OCI-M2 (cell line): ENCODE measurements around the gene EYS.
"Not testable (repeated sequence)": the region's sequence is repeated elsewhere in the genome, so short reads cannot be mapped to it uniquely, and the experiment has no call there.

ENCODE experiments used
- DNase-seq: peaks from one replicate; lab custom pipeline; 2025; ENCODE audit not compliant: unreplicated experiment; lab: John Stamatoyannopoulos, UW

Gene EYS

DNA sequence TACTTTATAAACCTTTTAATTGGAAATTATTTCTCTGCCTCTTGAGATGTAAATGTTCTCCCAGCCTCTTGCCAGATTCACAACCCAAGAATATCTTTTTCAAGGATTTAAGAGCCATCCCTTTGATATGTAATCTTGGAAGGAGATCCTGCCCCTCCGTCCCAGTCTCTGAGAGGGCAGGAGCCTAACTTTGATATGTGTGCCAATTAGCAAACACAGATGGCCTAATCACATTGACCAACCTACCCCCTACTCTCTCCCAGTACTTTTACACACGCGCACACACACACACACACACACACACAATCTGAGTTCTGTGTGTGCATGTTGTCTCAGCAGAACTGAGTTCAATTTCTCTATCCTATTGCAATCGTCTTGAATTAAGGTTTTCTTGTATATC lies 1447.7 kb downstream of the EYS start:
- DNase-seq = no peak

DNA sequence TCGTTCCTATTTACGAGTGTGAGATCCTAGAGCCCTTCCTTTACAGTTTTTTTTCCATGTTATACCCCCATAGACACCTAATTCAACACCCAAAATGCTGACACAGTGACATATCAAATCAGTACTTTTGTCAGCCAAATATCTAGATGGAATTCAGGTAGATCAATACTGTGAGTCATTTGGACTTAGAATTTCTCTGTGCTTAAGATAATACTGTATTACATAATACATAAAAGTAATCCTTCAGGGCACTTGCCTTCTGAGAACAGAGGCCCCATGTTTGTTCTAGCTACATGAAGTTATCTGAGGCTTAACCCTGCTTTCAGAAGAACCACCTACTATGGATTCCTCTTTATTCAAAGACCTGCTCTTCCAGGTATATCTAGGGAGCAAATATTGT lies 1448.3 kb downstream of the EYS start:
- DNase-seq = no peak

DNA sequence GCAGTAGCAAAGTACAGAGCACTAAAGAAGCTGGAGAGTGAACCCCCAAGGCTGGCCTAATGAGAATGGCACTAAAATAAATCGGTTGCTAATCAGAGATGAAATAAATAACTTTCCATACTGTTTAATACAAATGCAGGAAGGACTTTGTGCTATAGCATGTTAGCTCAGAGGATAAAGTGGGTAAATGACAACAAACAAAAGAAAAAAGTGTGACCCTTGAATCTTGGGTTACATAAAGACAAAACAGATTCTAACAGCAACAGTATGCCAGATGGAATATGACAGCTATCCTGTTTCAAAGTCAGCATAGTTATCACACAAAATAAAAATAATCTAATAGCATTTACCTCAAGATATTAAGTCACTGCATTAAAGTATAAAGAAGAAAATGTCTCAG lies 1448.7 kb downstream of the EYS start:
- no peak for DNase-seq

DNA sequence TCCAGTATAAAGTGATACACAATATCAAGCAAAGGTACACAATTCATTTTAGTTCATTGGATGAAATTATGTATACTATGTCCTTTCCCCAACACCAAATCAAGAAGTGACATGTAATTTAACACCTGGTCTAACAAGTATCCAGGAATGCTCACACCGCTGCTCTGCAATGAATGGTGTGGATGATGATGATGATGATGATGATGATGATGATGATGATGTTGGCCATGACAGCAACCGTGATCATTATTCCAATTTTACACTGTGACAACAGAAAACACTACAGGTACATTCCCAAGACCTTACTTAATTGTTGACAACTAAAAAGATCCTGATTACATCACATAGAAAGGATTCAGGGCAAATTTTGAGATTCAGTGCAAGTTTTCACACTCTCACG lies 1449.4 kb downstream of the EYS start:
- DNase-seq = no peak

DNA sequence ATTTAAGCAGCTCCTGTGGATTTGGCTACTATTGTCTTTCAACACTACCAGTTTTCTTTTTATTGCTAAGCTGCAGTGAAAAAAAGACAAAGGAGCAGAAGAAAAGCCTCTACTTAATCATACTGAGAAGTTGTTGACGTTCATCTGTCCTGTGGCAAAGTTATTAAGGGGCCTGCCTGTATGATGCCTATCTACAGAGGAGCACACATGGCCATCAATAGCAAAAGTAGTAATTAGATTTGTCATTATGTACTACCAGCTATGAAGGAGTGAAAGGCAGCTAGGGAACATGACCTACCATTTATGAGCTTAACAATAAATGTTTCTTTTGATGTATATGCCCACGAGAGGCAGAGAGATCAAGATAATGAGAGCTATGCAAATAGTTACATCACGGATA lies 1450.5 kb downstream of the EYS start:
- no peak for DNase-seq

DNA sequence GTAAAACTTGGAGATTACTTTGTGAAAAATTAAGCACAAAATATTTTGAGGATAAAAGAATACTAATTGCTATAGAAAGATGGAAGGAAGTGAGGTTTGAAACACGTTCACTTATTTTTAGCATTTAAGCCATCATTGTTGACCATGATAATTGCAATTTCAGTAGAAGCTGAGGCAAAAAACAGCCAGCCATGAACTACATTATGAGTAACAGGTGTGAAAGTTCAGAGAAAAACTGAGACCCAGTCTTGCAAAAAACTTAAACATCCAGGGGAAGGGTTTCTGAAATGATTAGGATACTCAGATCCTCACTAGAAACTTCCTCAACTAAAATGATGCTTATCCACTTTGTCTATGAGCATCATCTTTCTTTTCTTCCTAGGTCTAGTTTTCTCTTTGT lies 1452.0 kb downstream of the EYS start:
- no peak for DNase-seq

DNA sequence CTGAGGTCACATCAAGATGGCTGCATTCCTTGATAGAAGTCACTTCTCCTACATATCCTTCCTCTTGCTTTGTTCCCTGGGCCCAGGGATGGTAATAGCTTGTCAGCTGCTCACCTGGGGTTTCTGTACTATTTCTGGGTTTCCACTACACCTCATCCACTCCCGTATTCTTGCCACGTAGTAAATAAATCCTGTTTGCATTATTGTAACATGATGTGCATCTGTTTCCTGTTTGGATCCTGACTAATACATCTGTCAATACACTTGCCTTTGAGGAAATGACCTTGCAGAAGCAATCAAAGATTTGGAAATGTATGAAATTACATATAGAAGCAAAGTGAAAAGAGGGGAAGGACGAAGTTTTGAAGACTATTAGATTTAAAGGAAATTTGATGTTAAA lies 1452.5 kb downstream of the EYS start:
- no peak for DNase-seq

DNA sequence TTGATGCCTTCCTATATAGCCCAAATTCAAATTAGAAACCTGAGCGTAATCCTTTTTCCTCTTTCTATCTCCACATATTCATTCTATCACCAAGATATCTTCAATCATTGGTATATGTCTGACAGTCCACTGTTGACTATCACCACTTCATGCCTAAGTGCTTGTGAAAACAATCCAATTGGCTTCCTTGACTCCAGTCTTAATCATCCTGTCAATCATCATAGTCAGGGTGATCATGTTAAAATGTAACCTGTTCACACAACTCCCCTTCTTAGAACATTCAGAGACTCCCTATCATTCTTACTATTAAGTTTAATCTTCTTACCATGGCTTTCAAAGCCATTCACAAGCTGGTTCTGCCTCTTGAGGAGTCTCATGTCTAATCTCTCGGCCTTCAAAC lies 1454.8 kb downstream of the EYS start:
- no peak for DNase-seq

DNA sequence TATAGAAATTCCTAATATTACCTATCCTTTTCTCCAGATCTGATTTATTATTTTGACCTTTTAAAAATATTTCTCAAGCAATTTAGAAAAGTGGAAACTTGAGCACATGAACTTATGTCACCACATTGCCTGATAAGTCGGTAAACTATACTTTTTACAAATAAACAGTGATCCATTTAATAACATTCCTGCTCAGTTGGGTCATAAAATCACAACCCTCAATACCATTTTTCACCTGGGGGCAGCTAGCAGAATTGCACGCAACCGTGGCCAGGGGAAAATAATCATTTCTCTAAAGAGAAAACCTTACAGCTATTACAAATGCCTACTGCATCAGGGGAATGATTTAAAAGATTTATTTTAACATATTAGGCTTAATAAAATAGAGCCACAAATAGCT lies 1456.9 kb downstream of the EYS start:
- DNase-seq = no peak

DNA sequence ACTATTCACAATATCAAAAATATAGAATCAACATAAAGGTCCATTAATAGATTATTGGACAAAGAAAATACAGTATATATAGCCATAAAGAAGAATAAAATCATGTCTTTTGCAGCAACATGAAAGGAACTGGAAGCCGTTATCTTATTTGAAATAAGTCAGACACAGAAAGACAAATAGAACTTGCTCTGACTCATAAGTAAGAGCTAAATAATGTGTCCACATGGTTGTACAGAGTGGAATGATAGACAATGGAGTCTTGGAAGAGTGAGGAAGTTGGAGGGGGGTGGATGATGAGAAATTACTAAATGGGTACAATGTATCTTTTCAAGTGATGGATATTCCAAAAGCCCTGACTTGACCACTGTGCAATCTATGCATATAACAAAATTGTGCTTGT lies 1457.9 kb downstream of the EYS start:
- no peak for DNase-seq

DNA sequence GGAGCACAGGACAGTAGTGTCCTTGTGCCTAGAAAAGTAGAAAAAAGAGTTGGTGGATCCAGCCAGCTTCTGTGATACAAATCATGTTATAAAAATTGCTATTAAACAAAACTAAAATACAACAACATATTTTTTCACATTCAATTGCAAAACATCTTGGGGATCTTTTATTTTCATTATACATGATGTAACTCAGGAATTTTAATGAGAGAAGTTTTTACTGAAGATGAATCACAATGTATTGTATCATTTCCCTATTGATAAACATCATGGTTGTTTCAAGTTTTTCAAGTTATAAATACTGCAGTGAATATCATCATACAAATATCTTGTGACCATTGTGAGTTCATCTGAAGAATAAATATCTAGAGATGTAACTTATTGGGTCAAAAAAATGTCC lies 1463.4 kb downstream of the EYS start:
- DNase-seq = no peak

DNA sequence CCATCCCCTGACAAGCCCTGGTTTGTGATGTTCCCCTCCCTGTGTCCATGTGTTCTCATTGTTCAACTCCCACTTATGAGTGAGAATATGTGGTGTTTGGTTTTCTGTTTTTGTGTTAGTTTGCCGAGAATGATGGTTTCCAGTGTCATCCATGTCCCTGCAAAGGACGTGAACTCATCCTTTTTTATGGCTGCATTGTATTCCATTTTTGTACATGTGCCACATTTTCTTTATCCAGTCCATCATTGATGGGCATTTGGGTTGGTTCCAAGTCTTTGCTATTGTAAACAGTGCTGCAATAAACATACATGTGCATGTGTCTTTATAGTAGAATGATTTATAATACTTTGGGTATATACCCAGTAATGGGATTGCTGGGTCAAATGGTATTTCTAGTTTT lies 1468.1 kb downstream of the EYS start:
- DNase-seq = not testable (repeated sequence)

DNA sequence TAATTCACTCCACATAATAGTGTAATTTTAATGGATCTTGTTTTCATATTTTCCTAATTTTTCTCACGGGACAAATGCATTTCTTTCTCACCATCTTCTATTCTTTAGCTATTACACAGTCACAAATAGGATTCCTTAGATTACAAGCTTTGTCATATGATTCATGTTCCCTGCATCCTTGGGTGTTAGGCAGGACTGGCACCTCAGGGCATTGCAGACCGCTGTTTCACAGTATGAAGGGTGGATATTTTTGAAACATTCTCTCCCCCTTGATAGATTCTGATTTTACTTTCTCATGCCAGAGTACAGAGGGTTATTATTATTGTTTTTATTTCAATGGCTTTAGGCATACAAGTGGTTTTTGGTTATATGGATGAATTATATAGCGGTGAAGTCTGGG lies 1469.0 kb downstream of the EYS start:
- no peak for DNase-seq

DNA sequence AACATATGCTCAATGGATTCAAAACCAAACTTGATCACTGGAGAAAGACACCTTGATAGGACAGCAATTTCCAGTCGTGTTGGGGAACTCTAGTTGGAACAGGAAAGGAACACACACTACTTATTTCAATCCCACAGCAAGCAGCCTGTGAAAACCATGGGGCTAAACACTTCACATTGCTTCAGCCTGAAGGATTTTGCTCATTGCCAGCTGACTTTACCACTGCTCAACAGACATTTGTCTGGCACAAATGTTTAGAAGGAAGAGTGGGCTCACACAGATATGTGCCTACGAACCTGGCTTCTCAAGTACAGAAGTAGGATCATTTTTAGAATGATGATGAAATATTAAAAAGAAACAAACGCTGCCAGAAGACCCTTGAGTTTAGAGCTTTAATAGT lies 1473.3 kb downstream of the EYS start:
- DNase-seq = no peak

DNA sequence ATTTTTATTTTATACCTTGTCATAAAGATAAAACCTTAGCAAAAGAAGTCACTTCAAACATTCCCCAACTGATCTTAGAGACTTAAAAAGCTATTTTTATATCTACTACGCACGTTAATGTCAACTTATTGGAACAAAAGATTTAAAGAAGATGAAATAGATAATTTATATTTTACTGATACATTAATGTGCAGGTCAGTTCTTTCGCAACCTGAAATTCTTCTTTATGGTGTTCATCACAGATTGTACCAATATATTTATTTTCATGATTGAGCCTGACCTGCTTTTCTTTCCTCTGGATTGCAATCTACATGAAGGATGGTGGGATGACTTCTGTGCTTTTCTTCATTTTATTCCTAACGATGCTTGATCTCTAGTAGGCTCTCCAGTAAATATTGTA lies 1475.1 kb downstream of the EYS start:
- no peak for DNase-seq

DNA sequence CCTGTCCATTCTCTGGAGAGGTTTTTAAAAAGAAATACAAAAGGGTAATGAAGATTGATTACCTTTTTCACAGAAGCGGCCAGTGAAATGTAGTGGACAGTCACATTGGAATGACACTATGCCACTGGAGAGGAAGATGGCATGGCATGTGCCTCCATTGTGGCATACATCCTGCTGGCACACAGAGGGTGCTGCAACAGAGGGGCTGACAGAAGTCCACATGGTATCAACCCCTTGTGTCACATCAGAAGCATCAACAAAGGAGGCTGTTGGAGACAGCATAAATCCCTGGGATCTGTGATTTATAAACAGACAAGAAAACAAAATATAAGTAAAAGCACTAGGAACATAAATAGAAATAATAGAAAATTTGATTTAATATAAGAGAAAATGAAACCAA lies 1476.5 kb downstream of the EYS start:
- DNase-seq = no peak

DNA sequence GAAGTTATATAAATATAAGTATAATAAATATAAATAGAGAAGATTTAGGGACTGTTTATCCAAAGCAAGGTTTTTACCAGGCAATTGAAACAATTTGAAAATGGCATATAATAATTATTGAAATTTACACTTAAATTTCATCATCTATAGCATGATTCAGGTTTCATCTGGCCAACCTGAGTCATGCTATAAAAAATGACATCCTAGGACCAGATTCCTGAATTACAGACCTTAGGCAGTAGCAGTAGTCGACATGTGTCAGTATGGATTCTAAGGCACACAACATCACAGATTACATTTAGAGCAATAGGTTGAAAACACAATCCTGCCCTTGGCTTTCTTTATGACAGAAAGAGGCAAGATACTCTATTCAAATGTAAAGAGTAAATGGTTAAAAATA lies 1479.2 kb downstream of the EYS start:
- DNase-seq = no peak

DNA sequence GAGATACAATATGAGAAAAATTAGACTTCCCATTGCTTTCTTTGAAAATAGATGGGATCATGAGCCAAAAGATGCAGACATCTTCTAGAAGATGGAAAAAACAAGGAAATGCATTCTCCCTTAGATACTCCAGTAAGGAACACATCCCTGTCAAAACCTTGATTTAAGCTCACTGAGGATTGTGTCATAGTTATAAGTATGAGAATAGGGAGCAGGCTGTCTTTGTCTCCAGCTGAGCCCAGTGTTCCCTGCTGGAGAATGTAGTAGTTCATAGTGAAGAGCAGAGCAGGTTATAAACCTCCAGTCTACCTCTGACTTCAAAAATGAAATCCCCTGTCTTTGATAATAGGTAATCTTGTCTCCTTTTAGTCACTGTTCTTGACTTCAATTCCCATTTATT lies 1481.5 kb downstream of the EYS start:
- DNase-seq = no peak

DNA sequence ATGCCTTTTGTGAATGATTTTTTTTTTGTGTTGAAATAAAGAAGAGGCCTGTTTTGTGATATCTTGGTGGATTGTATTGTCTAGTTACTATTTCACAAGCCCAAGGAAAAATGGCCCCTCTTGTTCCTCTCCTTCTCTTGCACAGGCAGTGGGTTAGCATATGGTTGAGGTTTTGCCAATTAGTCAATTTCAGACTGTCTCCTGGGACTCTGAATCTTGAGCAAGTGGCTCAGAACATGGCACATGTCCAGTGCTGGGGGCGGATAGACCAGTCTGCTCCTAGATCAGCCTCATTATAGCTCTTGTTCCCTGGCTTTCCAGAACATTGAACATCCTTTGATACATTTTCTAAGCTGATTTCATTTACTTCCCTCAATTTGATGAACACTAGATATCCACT lies 1482.2 kb downstream of the EYS start:
- no peak for DNase-seq

DNA sequence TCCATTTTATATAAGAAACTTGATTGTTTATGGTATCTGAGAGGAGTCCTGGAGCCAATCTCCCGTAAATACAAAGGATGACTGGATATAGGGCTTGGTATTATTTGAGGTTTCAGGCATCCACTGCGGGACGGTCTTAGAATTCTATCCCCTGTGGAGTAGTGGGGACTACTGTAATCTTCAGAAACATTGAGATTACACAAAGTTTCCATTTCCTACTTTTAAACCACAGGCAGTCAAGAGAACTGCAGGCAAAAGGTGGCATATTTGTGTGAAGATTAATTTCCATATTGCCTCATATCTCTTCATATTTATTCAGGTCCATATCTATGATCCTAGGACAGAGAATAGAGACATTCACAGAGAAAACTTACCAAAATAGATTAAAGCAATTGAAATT lies 1485.2 kb downstream of the EYS start:
- no peak for DNase-seq

DNA sequence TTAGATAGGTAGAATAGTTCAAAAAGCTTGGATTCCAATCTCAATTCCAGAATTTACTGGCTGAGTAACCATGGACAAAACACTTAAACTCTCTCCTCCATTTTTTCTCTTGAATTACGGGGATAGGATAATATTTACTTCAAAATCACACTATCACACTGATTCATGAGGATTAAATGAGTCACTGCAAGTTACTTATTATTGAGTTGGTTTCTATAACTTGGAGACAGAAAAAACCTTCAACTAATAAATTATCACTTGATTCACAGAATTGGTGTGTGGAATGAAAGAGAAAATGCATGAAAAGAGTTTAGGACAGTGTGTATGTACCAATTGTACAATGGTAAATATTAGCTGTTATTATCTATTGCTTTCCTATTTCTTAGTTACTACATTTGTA lies 1486.2 kb downstream of the EYS start:
- DNase-seq = no peak

DNA sequence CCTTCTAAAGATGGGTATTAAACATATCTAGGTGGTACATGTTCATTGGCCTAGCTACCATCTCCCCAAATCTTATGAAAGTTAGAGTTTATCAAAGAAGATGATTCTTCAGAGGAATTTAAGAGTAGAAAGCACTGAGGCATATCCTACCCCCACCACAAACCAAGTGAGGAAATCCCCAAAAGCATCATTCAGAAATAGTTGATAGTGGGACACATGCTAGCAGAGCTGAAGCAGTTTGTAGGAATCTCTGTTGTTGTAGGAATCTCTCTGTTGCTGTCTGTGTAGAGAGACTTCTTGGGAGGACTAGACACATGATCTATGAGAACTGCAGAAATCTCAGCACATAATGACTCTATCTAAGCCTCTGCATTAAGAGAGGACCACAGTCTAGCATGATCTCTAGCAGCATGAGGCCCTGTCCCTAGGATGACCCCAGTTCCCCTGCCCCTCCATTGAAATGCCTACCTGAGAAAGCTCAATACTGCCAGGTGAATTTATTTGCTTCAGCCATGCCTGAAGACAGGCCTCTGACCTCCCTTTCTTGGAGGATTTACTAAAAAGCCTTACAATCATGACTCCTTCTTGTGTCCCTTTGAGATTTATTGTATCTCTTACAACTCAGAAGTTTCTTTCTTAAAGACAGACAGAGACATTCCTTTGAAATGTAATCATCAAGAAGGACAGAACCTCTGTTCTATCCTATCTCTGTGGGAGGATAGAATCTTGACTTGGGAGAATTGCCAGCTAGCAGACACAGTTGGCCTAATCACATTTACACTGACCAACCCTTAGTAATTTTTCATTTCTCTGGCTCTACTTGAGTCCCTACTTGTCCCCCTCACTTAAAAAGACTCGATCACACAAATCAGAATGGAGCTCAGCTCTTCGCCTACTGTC lies 1489.1 kb downstream of the EYS start:
- no peak for DNase-seq

DNA sequence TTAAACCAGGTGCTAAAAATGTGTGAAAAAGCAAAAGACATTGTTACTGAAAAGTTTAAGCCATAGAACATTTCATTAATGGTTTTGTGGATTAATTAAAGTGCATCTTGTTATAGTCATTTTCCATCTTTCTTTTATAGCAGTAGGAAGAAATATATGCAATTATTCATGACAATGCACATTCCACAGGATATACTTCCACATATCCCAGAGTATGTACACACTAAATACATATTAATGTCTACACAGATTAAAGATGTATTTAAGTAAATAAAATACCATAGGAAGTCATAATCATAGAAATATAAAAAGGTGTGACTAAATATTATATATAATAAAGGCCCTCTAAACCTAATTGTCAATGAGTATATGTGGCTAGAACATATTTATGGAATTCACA lies 1492.7 kb downstream of the EYS start:
- no peak for DNase-seq
